Bronchial epithelial cell (primary cell): ENCODE data around the gene SUPT4H1. TPM values are rescaled to one million over a fixed set of nuclear protein-coding genes. Genes with fewer than 3 reads are reported as not detected.

Experiments
- DNase-seq: peaks from one replicate; pipeline ENCODE4 v3.0.0-alpha.2; 2010; ENCODE audit warnings: low read depth
- FAIRE-seq: peaks from 2 replicates; lab custom pipeline; 2011; peaks lifted over from hg19 to GRCh38; lab: Jason Lieb, UNC
- H3K27me3 ChIP-seq: 2 replicates; pipeline ENCODE4 v1.5.1; 2011; ENCODE audit warnings: low read length; ENCODE audit not compliant: control insufficient read depth, insufficient read depth
- H3K36me3 ChIP-seq: 2 replicates; pipeline ENCODE4 v1.5.1; 2011; ENCODE audit warnings: low read length; ENCODE audit not compliant: control insufficient read depth, insufficient read depth
- H3K4me3 ChIP-seq: 2 replicates; pipeline ENCODE4 v1.5.1; 2011; ENCODE audit warnings: mild to moderate bottlenecking, low read depth, low read length, control low read depth
- CTCF ChIP-seq: IDR thresholded peaks from 2 replicates; pipeline ENCODE4 v1.5.1; 2011; ENCODE audit warnings: mild to moderate bottlenecking, moderate library complexity, low read length, control low read depth, inconsistent platforms; ENCODE audit not compliant: insufficient read depth, severe bottlenecking
- total RNA-seq: library from RNA; depleted of rRNA; stranded (reverse); fragments of >200 nt; gene quantifications from 2 replicates; pipeline ENCODE4 v1.2.1, GENCODE V29; 2014

Gene SUPT4H1
- total RNA-seq, 1 donor from 2014 or later = 52.1 TPM

GRCh38 chr17:58326609-58327362 is 25.2 kb downstream of the SUPT4H1 start:
- Histone ChIP-seq H3K4me3 (no peak overlapping the region), H3K36me3 (no peaks in the 10 kb centered on the region), H3K27me3 (peaks cover 16% of the 10 kb centered on the region)
- FAIRE-seq = no peak
- TF ChIP-seq CTCF = no peak
- no peak for DNase-seq

- no peak overlapping the region for H3K4me3 ChIP-seq
- TF ChIP-seq CTCF = no peak
Measured at GRCh38 chr17:58325976-58326468, 26.0 kb downstream of the SUPT4H1 start.

GRCh38 chr17:58325289-58325726 is 26.7 kb downstream of the SUPT4H1 start:
- H3K36me3 ChIP-seq = no peaks in the 10 kb centered on the region
- H3K27me3 ChIP-seq = peaks cover 18% of the 10 kb centered on the region
- H3K4me3 ChIP-seq = no peak overlapping the region
- DNase-seq (no peak), FAIRE-seq (no peak)
- TF ChIP-seq CTCF = no peak

More at GRCh38 chr17:58325976-58326468, 26.0 kb downstream of the SUPT4H1 start:
- Histone ChIP-seq H3K36me3 (no peaks in the 10 kb centered on the region), H3K27me3 (peaks cover 16% of the 10 kb centered on the region)
- no peak for FAIRE-seq
- DNase-seq = no peak

- TF ChIP-seq CTCF = no peak
- Histone ChIP-seq H3K4me3 (peak overlapping the region; percentile 43), H3K27me3 (peaks cover 18% of the 10 kb centered on the region), H3K36me3 (no peaks in the 10 kb centered on the region)
- DNase-seq (no peak), FAIRE-seq (no peak)
Measured at GRCh38 chr17:58324409-58325288, 27.4 kb downstream of the SUPT4H1 start.

GRCh38 chr17:58324056-58324408 is 28.0 kb downstream of the SUPT4H1 start:
- Histone ChIP-seq H3K36me3 (no peaks in the 10 kb centered on the region), H3K27me3 (peaks cover 18% of the 10 kb centered on the region), H3K4me3 (no peak overlapping the region)
- TF ChIP-seq CTCF = no peak
- FAIRE-seq = no peak
- DNase-seq = no peak
